CD4-positive, CD25-positive, alpha-beta regulatory T cell (primary cell): Measurements from ENCODE around the gene HAP1. TPM values are rescaled to one million over a fixed set of nuclear protein-coding genes. Genes with fewer than 3 reads are reported as not detected.
"Not testable (repeated sequence)": the region's sequence is repeated elsewhere in the genome, so short reads cannot be mapped to it uniquely, and the experiment has no call there.

ENCODE experiments used
- ATAC-seq, 2 donors: fragments of 150-1000 bp; cut with Tn5 transposase; one replicate each; pipeline ENCODE4 v1.10.0; 2021; ENCODE audit warnings: low read depth in 2 of 2, moderate number of reproducible peaks in 2 of 2, moderate library complexity in 1 of 2
- DNase-seq, 3 donors: peaks; one replicate each; pipeline versions ENCODE4 v3.0.0 to v3.0.0-alpha.2; 2012 to 2022; ENCODE audit warnings: mixed read lengths in 1 of 3
- H3K27ac ChIP-seq: one replicate; pipeline ENCODE4 v1.7.0; 2013; ENCODE audit warnings: mild to moderate bottlenecking, low read length; ENCODE audit not compliant: insufficient read depth, poor library complexity, severe bottlenecking
- H3K27me3 ChIP-seq: one replicate; pipeline ENCODE4 v1.7.0; 2013; ENCODE audit warnings: low read length; ENCODE audit not compliant: control insufficient read depth, insufficient read depth
- H3K36me3 ChIP-seq: one replicate; pipeline ENCODE4 v1.7.0; 2013; ENCODE audit warnings: mild to moderate bottlenecking, low read length, moderate library complexity; ENCODE audit not compliant: control insufficient read depth, insufficient read depth
- H3K4me1 ChIP-seq: 2 replicates; pipeline ENCODE4 v1.7.0; 2013; ENCODE audit warnings: mild to moderate bottlenecking, low read length; ENCODE audit not compliant: insufficient read depth, control insufficient read depth, poor library complexity, severe bottlenecking
- H3K4me3 ChIP-seq: one replicate; pipeline ENCODE4 v1.7.0; 2013; ENCODE audit warnings: low read depth, mild to moderate bottlenecking, low read length, moderate library complexity
- H3K9me3 ChIP-seq, 2 experiments: 1 replicate in 1 of 2; 2 replicates in 1 of 2; pipeline ENCODE4 v1.7.0; 2013; ENCODE audit warnings: low read length in 2 of 2, mild to moderate bottlenecking in 1 of 2, moderate library complexity in 1 of 2; ENCODE audit not compliant: control insufficient read depth in 2 of 2
- H3K27ac Mint-ChIP-seq, 3 donors: one replicate each; pipeline ENCODE4 v1.8.0; 2020 to 2022; ENCODE audit warnings: mild to moderate bottlenecking in 3 of 3, mixed read lengths in 3 of 3, moderate library complexity in 2 of 3
- H3K27me3 Mint-ChIP-seq: one replicate; pipeline ENCODE4 v1.8.0; 2022; ENCODE audit warnings: mild to moderate bottlenecking, mixed read lengths
- H3K36me3 Mint-ChIP-seq: one replicate; pipeline ENCODE4 v1.8.0; 2020; ENCODE audit warnings: mixed read lengths
- H3K4me1 Mint-ChIP-seq, 4 donors: one replicate each; pipeline ENCODE4 v1.8.0; 2020 to 2022; ENCODE audit warnings: mixed read lengths in 4 of 4, mild to moderate bottlenecking in 1 of 4
- H3K4me3 Mint-ChIP-seq, 4 donors: one replicate each; pipeline ENCODE4 v1.8.0; 2020 to 2022; ENCODE audit warnings: mild to moderate bottlenecking in 4 of 4, mixed read lengths in 4 of 4, moderate library complexity in 3 of 4
- H3K9me3 Mint-ChIP-seq, 7 donors: one replicate each; pipeline ENCODE4 v1.8.0; 2020 to 2022; ENCODE audit warnings: mixed read lengths in 7 of 7, mild to moderate bottlenecking in 3 of 7, moderate library complexity in 2 of 7
- polyA plus RNA-seq, 4 donors: library from polyadenylated mRNA; unstranded; fragments of 300-500 nt; fragmentation: Illumina TruSeq; gene quantifications; one replicate each; pipeline ENCODE4 v1.2.3, GENCODE V29; 2021
- total RNA-seq: library from RNA; stranded (reverse); gene quantifications from one replicate; pipeline ENCODE4 v1.2.3, GENCODE V29; 2022

HAP1 gene
- total RNA-seq, result 2.1 TPM
- polyA plus RNA-seq, result under 1 TPM; 0.35 to 0.62 (median 0.49) TPM

GRCh38 chr17:41734139-41734948 is at the start of gene HAP1:
HAP1 (minus strand) TSS chr17:41734643; CDS start chr17:41734634, 9 bp downstream.
- peak within 1 kb of the TSS in 3 of 4 donors; percentile 47 to 84 (median 66) for H3K4me3 Mint-ChIP-seq
- Histone ChIP-seq H3K9me3 (no peaks in the 10 kb centered on the region), H3K36me3 (no peaks in the 10 kb centered on the region), H3K4me1 (peaks cover 15% of the 10 kb centered on the region), H3K27ac (no peak within 1 kb of the TSS), H3K27me3 (peaks cover 9% of the 10 kb centered on the region), H3K4me3 (peak within 1 kb of the TSS; percentile 37)
- ATAC-seq, result peak in 1 of 2 donors; percentile 18
- H3K4me1 Mint-ChIP-seq, result peaks cover 0 to 22% (median 9%) of the 10 kb centered on the region in 4 donors
- DNase-seq, result peak in 1 of 3 donors; percentile 23
- no peaks in the 10 kb centered on the region for H3K36me3 Mint-ChIP-seq
- peak within 1 kb of the TSS in 1 of 3 donors; percentile 77 for H3K27ac Mint-ChIP-seq
- H3K27me3 Mint-ChIP-seq, result peaks cover 66% of the 10 kb centered on the region
- H3K9me3 Mint-ChIP-seq, result peaks cover 0 to 3% (median 0%) of the 10 kb centered on the region in 7 donors

- Histone ChIP-seq H3K4me3 (no peak overlapping the region), H3K36me3 (no peaks in the 10 kb centered on the region), H3K4me1 (peaks cover 16% of the 10 kb centered on the region), H3K27ac (no peak overlapping the region), H3K27me3 (peaks cover 7% of the 10 kb centered on the region), H3K9me3 (no peaks in the 10 kb centered on the region)
- Mint-ChIP-seq H3K4me3 (no peak overlapping the region), H3K27me3 (peaks cover 31% of the 10 kb centered on the region), H3K4me1 (peaks cover 0 to 17% (median 5%) of the 10 kb centered on the region in 4 donors), H3K9me3 (peaks cover 0 to 3% (median 0%) of the 10 kb centered on the region in 7 donors), H3K27ac (peak overlapping the region in 1 of 3 donors; percentile 51), H3K36me3 (no peaks in the 10 kb centered on the region)
- DNase-seq (no peak), ATAC-seq (no peak)
These were observed 47.7 kb upstream of the HAP1 start for GRCh38 chr17:41782142-41782541.

DNA sequence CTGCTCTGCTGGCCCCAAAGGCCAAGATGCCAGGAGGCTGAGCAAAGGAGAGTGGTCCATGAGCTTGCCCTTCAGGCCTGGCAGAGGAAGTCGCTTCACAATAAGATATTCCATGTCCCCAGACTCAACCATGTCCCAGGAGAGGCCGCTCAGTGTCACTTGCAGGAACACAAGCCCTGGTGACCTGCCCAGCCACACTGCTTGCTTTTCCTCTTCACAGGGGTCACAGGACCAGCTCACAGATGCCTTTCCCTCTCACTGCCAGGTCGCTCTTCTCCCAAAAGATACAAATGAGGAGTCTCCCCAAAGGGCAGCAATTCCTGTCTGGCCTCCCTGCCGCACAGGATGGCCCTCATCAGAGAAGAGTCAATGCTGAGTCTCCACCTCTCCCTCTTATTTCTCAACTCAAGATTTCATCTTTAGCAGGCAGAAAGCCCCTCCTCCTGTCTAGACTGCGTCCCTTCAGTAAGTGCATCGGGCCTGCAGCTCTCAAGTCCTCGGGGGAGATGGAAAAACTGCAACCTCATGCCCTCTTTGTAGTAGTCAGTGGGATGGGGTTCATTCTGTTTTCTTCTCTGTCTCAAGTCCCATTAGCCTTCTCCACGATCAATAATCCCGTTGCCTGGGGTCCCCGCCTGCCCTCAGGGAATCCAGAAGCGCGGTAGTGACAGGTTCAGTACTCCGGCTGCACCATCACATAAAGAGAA is 47.1 kb upstream of the HAP1 start:
- peaks cover 25% of the 10 kb centered on the region for H3K27me3 Mint-ChIP-seq
- DNase-seq (no peak), ATAC-seq (no peak)
- peak overlapping the region in 1 of 3 donors; percentile 51 for H3K27ac Mint-ChIP-seq
- H3K4me3 Mint-ChIP-seq, result no peak overlapping the region
- peaks cover 3% of the 10 kb centered on the region for H3K27me3 ChIP-seq
- no peaks in the 10 kb centered on the region for H3K9me3 Mint-ChIP-seq
- H3K36me3 ChIP-seq, result no peaks in the 10 kb centered on the region
- no peak overlapping the region for H3K4me3 ChIP-seq
- H3K4me1 Mint-ChIP-seq, result peaks cover 0 to 12% (median 0%) of the 10 kb centered on the region in 4 donors
- H3K36me3 Mint-ChIP-seq, result no peaks in the 10 kb centered on the region
- no peaks in the 10 kb centered on the region for H3K9me3 ChIP-seq
- peaks cover 16% of the 10 kb centered on the region for H3K4me1 ChIP-seq
- no peak overlapping the region for H3K27ac ChIP-seq

DNA sequence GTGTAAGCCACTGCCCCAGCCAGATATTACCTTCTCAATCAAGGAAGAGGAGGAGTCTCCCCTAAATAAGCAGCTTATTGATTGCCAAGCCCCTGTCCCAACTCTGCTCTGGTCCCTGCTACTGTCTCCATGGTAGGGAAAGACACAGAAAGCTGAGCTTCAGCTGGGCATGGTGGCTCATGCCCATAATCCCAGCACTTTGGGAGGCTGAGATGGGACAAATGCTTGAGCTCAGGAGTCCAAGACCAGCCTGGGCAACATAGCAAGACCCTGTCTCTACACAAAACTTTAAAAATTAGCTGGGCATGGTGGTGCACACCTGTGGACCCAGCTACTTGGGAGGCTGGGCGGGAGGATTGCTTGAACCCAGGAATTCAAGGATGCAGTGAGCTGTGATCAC is 45.5 kb upstream of the HAP1 start:
- no peaks in the 10 kb centered on the region for H3K36me3 ChIP-seq
- Mint-ChIP-seq H3K9me3 (no peaks in the 10 kb centered on the region), H3K27ac (no peak overlapping the region), H3K36me3 (no peaks in the 10 kb centered on the region), H3K27me3 (peaks cover 27% of the 10 kb centered on the region), H3K4me3 (no peak overlapping the region), H3K4me1 (peaks cover 0 to 3% (median 0%) of the 10 kb centered on the region in 4 donors)
- no peak overlapping the region for H3K27ac ChIP-seq
- no peak overlapping the region for H3K4me3 ChIP-seq
- DNase-seq (no peak), ATAC-seq (no peak)
- H3K4me1 ChIP-seq, result peaks cover under 1% of the 10 kb centered on the region
- H3K9me3 ChIP-seq, result no peaks in the 10 kb centered on the region
- peaks cover 3% of the 10 kb centered on the region for H3K27me3 ChIP-seq

GRCh38 chr17:41777574-41778188 is 43.2 kb upstream of the HAP1 start:
- no peaks in the 10 kb centered on the region for H3K36me3 Mint-ChIP-seq
- no peak for ATAC-seq
- Histone ChIP-seq H3K27ac (no peak overlapping the region), H3K27me3 (no peaks in the 10 kb centered on the region), H3K4me1 (no peaks in the 10 kb centered on the region), H3K4me3 (no peak overlapping the region), H3K36me3 (no peaks in the 10 kb centered on the region), H3K9me3 (no peaks in the 10 kb centered on the region)
- DNase-seq, result no peak
- H3K4me1 Mint-ChIP-seq, result no peaks in the 10 kb centered on the region
- no peaks in the 10 kb centered on the region for H3K9me3 Mint-ChIP-seq
- H3K27me3 Mint-ChIP-seq, result peaks cover 12% of the 10 kb centered on the region
- no peak overlapping the region for H3K27ac Mint-ChIP-seq
- H3K4me3 Mint-ChIP-seq, result no peak overlapping the region

DNA sequence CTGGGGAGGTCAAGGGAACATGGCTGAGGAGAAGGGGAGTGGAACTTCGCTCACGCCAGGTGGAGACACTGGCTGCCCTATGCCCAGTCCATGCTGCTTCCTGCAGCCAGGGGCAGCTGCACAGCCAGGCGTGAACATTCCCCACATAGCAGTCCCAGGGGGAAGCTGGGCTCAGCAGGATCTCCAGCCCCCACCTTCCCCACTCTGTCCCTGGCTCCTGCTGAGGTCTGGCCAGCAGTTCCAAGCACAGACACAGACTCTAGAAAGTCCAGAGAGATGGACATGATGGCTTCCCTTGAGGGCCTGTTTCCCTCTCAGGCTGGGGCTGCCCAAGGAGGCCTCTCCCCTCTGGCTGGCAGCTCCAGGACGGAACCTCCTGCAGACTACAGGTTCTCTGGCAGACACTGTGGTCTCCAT is 42.7 kb upstream of the HAP1 start:
- DNase-seq (no peak), ATAC-seq (no peak)
- Histone ChIP-seq H3K27me3 (no peaks in the 10 kb centered on the region), H3K9me3 (no peaks in the 10 kb centered on the region), H3K4me1 (no peaks in the 10 kb centered on the region), H3K4me3 (no peak overlapping the region), H3K27ac (no peak overlapping the region), H3K36me3 (no peaks in the 10 kb centered on the region)
- H3K27ac Mint-ChIP-seq, result no peak overlapping the region
- H3K4me3 Mint-ChIP-seq, result no peak overlapping the region
- no peaks in the 10 kb centered on the region for H3K9me3 Mint-ChIP-seq
- H3K4me1 Mint-ChIP-seq, result no peaks in the 10 kb centered on the region
- H3K36me3 Mint-ChIP-seq, result no peaks in the 10 kb centered on the region
- H3K27me3 Mint-ChIP-seq, result peaks cover 12% of the 10 kb centered on the region

- not testable (repeated sequence) for H3K4me1 ChIP-seq, H3K27me3 ChIP-seq
These were observed 41.9 kb upstream of the HAP1 start for GRCh38 chr17:41776262-41776900.

More at GRCh38 chr17:41776262-41776900, 41.9 kb upstream of the HAP1 start:
- H3K27ac ChIP-seq, H3K27ac Mint-ChIP-seq, H3K36me3 Mint-ChIP-seq, H3K9me3 ChIP-seq, H3K4me3 Mint-ChIP-seq, DNase-seq, ATAC-seq, H3K4me1 Mint-ChIP-seq, H3K4me3 ChIP-seq, H3K9me3 Mint-ChIP-seq, H3K36me3 ChIP-seq: not testable (repeated sequence)
- peaks cover 12% of the 10 kb centered on the region for H3K27me3 Mint-ChIP-seq
